CD4-positive, alpha-beta T cell treated with Interleukin-12 subunit alpha and Interleukin-12 subunit beta, for 1 hour (primary cell): ENCODE measurements around the gene IFT122.

Source experiments
- DNase-seq: peaks from one replicate; pipeline ENCODE4 v3.0.0-alpha.2; 2020

The IFT122 gene

DNA sequence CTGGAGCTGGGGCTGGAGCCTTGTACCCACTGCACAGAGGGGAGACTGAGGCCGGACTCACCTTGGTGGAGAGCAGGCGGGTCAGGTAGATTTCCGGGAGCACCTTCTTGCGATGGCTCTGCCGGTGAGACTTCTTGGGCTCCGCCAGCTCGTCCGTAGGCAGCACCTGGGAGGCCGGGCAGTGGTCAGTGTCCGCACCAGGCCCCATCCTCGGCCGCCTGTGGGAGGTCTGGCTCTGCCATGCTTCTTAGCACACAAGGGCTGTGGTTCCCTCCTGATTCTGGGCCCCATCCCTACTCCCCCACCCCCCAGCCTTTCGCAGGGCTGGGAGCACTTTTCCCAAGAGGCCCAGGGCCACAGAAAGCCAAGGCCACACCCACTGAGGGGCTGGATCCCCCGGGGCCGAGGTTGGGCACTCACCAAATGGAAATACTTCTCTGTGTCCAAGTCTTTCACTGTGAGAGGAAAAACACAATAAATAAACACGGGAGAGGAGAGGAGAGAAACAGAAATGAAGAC lies 120.3 kb downstream of the IFT122 start:
- no peak for DNase-seq

DNA sequence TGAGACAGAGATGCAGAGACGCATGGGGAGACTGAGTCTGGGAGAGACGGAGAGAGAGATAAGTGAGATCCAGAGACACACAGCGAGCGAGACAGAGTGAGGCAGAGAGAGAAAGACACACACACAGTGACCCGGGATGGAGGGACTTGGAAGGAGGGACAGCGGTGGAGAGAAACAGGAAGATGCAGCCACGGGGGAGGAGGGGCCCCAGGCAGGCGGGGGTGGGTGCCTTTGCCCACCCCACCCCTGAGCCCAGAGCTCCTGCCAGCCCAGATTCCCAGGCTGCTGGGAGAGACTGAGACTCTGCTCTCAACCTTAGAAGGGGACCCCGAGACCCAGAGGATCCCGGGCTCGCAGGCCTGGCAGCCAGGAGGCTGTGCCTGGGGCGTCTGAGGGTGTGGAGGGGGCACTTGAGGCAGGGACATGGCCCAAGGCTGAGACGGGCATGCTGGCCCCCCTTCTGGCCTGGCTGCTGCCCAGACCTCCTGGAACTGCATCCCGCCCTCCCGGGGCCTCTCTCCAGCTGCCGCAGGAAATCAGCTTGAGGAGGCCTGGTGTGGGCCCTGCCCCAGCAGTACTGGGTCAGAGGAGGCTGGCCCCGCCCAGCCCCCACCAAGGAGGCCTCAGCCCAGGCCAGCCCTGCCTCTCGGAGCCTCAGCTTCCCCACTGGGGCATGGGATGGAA lies 121.0 kb downstream of the IFT122 start:
- DNase-seq, result no peak

DNA sequence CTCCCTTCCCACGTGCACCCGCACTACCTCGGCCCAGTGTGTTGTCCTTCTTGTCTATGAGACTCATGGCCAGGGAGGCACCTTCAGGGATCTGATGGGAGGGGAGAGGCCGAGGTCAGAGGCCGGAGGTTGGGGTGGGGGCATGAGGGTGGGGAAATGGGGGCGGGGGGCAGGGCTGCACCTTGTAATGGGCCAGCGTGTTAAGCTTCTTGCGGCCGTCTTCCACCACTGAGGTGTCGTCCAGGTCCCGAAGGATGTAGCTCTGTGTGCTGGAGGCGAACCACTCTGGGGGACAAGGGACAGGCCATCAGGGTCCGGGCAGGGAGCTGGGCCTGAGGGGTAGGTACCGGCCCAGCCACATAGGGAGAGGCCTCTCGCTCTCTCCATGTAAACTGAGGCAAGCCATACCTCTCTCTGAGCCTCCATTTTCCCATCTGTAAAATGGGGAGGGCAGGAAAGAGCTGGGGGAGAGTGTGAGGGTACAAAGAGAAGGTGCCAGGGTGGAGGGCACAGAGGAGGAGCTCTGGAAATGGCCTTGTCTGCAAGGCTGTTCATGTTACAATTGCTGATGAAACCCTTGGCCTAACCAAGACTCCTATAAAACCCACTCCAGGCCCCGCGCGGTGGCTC lies 121.7 kb downstream of the IFT122 start:
- no peak for DNase-seq

DNA sequence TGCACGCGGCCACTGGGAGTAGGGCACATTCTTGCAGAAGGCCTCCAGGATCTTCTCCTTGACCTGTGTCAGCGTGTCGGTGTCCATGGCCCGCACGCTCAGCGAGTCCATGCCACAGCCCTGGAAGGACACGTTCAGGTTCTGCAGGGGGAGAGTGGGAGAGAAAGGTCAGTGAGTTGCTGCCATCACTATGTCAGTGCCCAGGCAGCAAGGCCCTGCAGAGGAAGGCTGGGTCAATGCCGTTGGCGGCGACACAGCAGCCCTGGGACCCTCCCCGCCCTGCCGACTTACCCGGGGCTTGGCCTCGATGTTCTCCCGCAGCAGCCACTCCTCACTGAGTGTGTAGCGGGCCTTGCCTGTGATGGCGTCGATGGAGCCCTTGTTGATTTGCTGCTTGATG lies 122.8 kb downstream of the IFT122 start:
- DNase-seq, result no peak

DNA sequence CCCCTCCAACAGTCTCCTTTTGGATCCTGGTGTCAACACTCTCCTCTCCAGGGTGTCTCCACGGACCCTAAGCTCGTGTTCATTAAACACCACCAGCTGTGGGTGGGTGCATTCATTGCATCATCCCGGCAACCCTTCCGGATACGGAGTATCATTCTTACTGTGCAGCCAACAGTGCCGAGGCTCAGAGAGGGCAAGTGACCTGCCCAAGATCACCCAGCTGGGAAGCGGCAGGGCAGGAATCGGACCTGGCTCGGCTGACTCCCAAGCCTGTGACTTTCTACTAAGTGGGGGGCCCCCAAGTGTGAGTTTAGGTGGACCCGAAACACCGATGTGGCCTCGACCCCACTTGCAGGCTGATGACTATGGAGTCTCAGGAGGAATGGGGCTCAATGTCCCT lies 123.3 kb downstream of the IFT122 start:
- no peak for DNase-seq

DNA sequence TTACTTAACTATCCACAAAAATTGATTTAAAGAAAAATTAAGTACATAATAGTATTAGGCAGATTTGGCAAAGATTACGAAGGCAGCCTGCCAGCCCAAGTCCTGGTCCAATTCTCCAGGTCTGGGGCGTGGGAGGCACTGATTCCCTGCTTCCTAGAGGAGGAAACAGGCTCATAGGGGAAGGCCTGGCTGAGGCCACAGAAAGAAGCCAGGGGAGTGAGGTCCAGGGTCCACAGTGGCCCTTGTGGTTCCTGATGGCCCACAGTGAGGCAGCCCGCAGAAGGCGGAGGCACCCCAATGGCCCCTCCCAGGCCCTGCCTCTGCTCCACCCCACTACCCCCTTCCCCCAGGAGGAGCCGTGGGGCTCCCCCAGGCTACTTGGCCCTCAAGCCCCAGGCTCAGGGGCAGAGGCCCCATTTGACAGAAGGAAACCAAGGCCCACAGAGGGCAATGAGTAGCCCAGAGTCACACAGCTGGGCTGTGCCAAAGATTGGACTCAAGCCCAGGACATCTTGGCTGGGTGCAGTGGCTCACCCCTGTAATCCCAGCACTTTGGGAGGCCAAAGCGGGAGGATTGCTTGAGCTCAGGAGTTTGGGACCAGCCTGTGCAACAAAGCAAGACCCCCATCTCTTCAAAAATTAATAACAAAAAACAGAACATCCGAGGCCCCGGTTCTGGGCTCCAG lies 124.0 kb downstream of the IFT122 start:
- no peak for DNase-seq

DNA sequence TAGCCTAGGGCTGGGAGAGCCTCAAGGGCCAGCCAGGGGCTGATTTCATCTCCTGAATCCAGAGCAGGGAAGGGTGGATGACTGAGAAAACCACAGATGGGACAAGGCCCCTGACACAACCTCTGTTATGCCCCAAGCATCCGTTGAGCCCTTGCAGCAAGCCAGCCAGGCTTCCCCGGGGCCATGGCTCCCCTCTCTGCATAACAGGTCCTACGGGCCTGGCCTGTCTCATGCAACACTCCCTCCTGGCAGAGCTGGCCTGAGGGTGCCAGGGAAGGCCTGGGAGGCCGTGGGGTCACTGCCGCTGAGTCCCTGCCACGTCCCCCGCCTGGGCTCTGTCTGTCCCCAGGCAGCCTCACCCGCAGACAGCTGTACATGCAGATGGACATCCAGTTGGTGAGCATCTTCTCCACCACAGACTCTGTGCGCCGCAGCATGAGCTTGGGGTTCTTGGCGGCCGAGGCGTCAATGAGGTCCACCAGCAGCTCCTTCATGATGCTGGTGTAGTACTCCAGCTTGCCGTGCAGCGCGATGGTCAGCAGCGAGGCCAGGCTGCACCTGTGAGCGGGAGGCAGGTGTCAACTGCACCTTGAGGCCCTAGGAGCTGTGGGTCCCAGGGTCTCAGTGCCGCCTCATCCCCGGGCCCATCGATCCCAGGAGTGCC lies 125.1 kb downstream of the IFT122 start:
- DNase-seq, result no peak

DNA sequence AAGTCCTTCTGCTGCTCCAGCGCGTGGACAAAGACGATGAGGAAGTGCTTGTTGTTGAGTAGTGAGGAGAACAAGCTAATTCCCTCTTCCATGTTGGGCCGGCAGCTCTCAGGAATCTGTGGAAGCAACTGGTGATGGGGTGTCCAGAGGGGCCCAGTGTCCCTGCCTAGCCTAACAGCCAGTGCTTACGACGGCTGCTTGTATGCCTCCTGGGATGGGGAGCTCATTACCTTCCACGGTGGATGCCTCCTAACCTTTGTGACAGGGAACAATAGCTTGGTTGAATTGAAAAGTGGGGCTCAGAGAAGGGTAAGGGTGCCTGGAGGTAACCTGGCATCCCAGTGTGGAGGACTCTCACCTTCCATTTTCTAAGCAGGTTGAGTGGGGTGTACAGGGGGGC lies 125.9 kb downstream of the IFT122 start:
- no peak for DNase-seq

DNA sequence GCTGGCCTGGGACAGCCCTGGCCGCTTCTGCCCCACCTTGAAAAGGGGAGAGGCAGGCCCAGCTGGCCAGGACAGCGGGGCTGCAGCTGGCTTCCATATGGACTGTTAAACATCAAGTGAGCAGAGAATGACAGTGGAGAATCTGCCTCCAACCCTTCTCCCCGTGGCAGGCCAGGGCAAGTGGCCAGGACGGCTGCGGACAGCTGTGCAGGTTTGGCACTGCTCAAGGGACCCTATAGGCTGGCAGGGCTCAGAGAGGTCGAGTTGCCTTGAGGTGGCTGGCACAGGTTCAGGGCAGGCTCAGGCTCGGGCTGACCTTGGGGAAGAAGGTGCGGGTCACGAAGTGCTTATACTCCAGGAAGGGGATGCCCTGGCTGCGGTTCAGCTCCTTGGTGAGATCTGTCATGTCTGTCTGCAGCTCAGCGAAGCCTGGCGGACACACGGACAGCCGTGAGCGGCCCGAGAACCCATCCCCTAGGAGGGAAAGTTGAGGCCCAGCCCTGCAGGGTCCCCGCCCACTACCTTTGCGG lies 127.2 kb downstream of the IFT122 start:
- DNase-seq, result no peak

DNA sequence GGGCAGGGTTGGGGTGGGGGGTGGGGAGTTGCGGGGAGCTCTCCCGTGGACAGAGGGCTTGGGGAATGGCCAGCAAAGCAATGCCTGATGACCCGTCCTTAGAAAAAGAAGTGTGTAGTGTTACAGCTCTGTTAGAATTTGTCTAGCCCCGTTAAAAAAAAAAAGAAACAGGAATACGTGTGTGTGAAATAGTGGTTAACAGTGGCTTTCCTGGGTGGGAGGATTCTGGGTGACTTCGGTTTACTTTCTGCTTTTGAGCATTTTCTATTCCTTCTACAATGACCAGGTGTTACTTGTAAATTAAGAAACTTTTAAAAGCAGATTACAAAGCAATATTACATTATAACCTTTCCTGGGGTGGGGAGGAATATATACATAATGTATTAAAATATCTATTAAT lies 127.9 kb downstream of the IFT122 start:
- no peak for DNase-seq

DNA sequence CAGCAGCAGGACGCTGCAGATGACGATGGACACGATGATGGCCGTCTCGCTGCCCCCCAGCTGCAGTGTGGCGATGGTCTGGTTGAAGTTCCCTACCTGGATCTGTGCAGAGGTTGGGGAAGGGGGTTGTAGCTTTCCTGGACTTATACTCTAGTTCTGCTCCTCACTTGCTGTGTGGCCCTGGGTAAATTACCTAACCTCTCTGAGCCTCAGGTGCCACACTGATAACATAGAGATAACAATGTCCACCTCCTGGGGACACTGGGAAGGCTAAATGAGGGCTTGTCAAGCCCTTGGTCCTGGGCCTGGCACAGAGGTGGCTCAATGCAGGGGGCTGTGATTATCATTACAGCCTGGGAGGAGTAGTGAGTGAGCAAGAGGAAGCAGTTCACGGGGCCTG lies 129.8 kb downstream of the IFT122 start:
- DNase-seq, result no peak
